ENCODE data around the gene SYNDIG1. TPM values are rescaled to one million over a fixed set of nuclear protein-coding genes. Genes with fewer than 3 reads are reported as not detected.

Gene SYNDIG1
- total and polyA plus RNA-seq, 4 experiments from 2014 or later: not detected

DNA sequence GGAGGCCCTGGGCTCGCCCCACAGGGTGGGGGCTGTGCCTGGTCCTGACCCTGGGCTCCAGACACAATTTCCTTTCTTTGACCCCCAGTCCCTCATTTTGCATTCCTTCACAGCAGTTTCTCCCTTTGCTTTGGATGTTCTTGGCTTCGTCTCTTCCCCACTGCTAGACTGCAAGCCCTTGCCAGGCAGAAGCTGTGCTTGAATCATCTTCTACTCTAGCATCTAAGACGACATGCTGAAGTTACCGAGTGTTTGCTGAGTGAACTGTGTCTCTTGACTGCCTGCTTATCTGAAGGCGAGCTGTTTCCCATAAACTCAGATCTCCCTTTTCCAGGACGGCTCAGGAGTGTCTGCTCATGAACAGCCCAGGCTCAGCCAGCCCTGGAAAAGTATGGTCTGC, 14.3 kb upstream of the SYNDIG1 start:
- Histone ChIP-seq H3K4me3 (ENCODE audit: low read length in 2 of 2) (no peak overlapping the region), H3K4me1 (ENCODE audit: insufficient read depth, low read length) (no peaks in the 10 kb centered on the region), H3K36me3 (ENCODE audit: insufficient read depth, low read length) (no peaks in the 10 kb centered on the region), H3K27ac (ENCODE audit: low read depth, low read length) (no peak overlapping the region), H3K27me3 (ENCODE audit: insufficient read depth, low read length) (no peaks in the 10 kb centered on the region), H3K9me3 (ENCODE audit: control insufficient read depth in 1 of 2, low read length in 2 of 2) (no peaks in the 10 kb centered on the region)
- peaks cover 9 to 10% of the 10 kb centered on the region in 2 donors for H3K27me3 Mint-ChIP-seq
- H3K4me3 Mint-ChIP-seq: no peak overlapping the region
- POLR2A ChIA-PET (ENCODE audit: partially characterized antibody): no interaction called here
- intact Hi-C loops (cut with micrococcal nuclease): no loop called here
- no peak for DNase-seq
- H3K9me3 Mint-ChIP-seq: no peaks in the 10 kb centered on the region
- H3K4me1 Mint-ChIP-seq: no peaks in the 10 kb centered on the region
- CTCF ChIA-PET (ENCODE audit: partially characterized antibody): no interaction called here
- H3K27ac Mint-ChIP-seq: no peak overlapping the region
- H3K36me3 Mint-ChIP-seq: no peaks in the 10 kb centered on the region

GRCh38 chr20:24456398-24456781, 13.0 kb upstream of the SYNDIG1 start:
- ChIA-PET POLR2A (ENCODE audit: partially characterized antibody) (no interaction called here), CTCF (ENCODE audit: partially characterized antibody) (no interaction called here)
- H3K27me3 ChIP-seq (ENCODE audit: insufficient read depth, low read length): no peaks in the 10 kb centered on the region
- H3K9me3 Mint-ChIP-seq: no peaks in the 10 kb centered on the region
- H3K4me1 ChIP-seq (ENCODE audit: insufficient read depth, low read length): no peaks in the 10 kb centered on the region
- peaks cover 9 to 10% of the 10 kb centered on the region in 2 donors for H3K27me3 Mint-ChIP-seq
- no peak overlapping the region for H3K27ac Mint-ChIP-seq
- H3K4me3 Mint-ChIP-seq: no peak overlapping the region
- no peaks in the 10 kb centered on the region for H3K9me3 ChIP-seq (ENCODE audit: control insufficient read depth in 1 of 2, low read length in 2 of 2)
- H3K36me3 ChIP-seq (ENCODE audit: insufficient read depth, low read length): no peaks in the 10 kb centered on the region
- intact Hi-C loops (cut with micrococcal nuclease): no loop called here
- H3K4me1 Mint-ChIP-seq: no peaks in the 10 kb centered on the region
- H3K4me3 ChIP-seq (ENCODE audit: low read length in 2 of 2): no peak overlapping the region
- no peak overlapping the region for H3K27ac ChIP-seq (ENCODE audit: low read depth, low read length)
- no peaks in the 10 kb centered on the region for H3K36me3 Mint-ChIP-seq
- DNase-seq: no peak

DNA sequence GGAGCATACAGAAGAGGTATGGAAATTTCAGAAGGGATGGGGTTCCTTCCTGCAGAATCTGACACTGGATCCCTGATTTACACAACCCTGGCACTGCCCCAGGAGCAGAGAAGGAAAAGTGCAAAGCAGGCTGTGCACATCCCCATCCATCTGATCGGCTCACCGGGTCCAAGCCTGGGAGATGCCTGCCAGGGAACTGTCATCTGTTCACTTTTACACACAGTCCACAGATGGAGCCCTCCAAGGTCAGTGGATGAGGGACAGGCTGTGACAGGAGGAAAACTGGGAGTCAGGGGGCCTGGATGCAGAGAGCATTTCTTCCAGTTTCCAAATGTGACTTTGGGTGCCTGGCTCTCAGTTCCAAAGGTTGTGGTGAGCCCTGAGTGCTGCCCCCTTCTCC, 11.0 kb upstream of the SYNDIG1 start:
- Mint-ChIP-seq H3K36me3 (no peaks in the 10 kb centered on the region), H3K4me3 (no peak overlapping the region), H3K27ac (no peak overlapping the region), H3K9me3 (no peaks in the 10 kb centered on the region), H3K4me1 (no peaks in the 10 kb centered on the region), H3K27me3 (peaks cover 2 to 13% of the 10 kb centered on the region in 2 donors)
- POLR2A ChIA-PET (ENCODE audit: partially characterized antibody): no interaction called here
- CTCF ChIA-PET (ENCODE audit: partially characterized antibody): no interaction called here
- Histone ChIP-seq H3K36me3 (ENCODE audit: insufficient read depth, low read length) (no peaks in the 10 kb centered on the region), H3K9me3 (ENCODE audit: control insufficient read depth in 1 of 2, low read length in 2 of 2) (no peaks in the 10 kb centered on the region), H3K27ac (ENCODE audit: low read depth, low read length) (no peak overlapping the region), H3K4me3 (ENCODE audit: low read length in 2 of 2) (no peak overlapping the region), H3K27me3 (ENCODE audit: insufficient read depth, low read length) (no peaks in the 10 kb centered on the region), H3K4me1 (ENCODE audit: insufficient read depth, low read length) (no peaks in the 10 kb centered on the region)
- DNase-seq: no peak
- intact Hi-C loops (cut with micrococcal nuclease): no loop called here

DNA sequence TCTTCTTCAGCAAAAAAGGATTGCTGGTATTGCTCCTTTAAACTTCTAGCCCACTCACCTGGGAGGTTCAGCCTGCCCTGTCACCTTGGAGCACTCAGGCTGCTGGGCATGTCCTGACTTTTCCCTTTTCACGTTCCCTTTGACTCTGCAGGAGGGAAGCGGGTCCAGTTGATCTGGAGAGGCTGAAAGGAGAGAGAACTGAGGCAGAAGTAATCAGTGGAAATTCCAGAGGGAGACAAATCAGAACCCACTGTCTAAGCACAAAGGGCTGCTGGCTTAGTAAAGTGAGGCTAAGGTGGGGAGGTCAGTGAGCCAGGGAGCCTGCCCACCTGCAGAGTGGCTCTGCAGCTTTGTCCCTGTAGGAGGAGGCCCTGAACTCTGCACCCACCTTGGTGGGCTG, 9.7 kb upstream of the SYNDIG1 start:
- ChIA-PET CTCF (ENCODE audit: partially characterized antibody) (no interaction called here), POLR2A (ENCODE audit: partially characterized antibody) (no interaction called here)
- no peak overlapping the region for H3K4me3 ChIP-seq (ENCODE audit: low read length in 2 of 2)
- Mint-ChIP-seq H3K27ac (no peak overlapping the region), H3K36me3 (no peaks in the 10 kb centered on the region), H3K4me1 (no peaks in the 10 kb centered on the region), H3K9me3 (no peaks in the 10 kb centered on the region), H3K4me3 (no peak overlapping the region), H3K27me3 (peaks cover 5 to 16% of the 10 kb centered on the region in 2 donors)
- DNase-seq: no peak
- H3K9me3 ChIP-seq (ENCODE audit: control insufficient read depth in 1 of 2, low read length in 2 of 2): no peaks in the 10 kb centered on the region
- H3K4me1 ChIP-seq (ENCODE audit: insufficient read depth, low read length): no peaks in the 10 kb centered on the region
- no peak overlapping the region for H3K27ac ChIP-seq (ENCODE audit: low read depth, low read length)
- H3K27me3 ChIP-seq (ENCODE audit: insufficient read depth, low read length): no peaks in the 10 kb centered on the region
- intact Hi-C loops (cut with micrococcal nuclease): no loop called here
- no peaks in the 10 kb centered on the region for H3K36me3 ChIP-seq (ENCODE audit: insufficient read depth, low read length)

DNA sequence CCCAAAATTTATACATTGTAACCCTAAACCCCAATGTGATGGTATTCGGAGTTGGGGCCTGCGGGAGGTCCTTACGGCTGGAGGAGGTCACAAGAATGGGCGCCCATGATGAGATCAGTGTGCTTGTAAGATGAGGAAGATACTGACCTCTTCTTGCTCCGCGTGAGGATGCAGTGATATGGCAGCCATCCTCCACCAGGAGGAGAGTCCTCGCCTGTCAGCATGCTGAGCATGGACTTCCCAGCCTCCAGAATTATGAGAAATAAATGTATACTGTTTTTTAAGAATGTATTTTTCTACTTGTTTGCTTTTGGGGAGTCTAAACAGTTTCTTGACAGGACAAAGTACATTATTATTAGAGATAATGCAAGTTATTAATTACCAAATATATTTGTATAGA, 8.7 kb upstream of the SYNDIG1 start:
- no peaks in the 10 kb centered on the region for H3K27me3 ChIP-seq (ENCODE audit: insufficient read depth, low read length)
- no peaks in the 10 kb centered on the region for H3K36me3 Mint-ChIP-seq
- no peaks in the 10 kb centered on the region for H3K36me3 ChIP-seq (ENCODE audit: insufficient read depth, low read length)
- no peak overlapping the region for H3K4me3 Mint-ChIP-seq
- peaks cover 3 to 15% of the 10 kb centered on the region in 2 donors for H3K27me3 Mint-ChIP-seq
- no peaks in the 10 kb centered on the region for H3K9me3 Mint-ChIP-seq
- POLR2A ChIA-PET (ENCODE audit: partially characterized antibody): no interaction called here
- CTCF ChIA-PET (ENCODE audit: partially characterized antibody): no interaction called here
- H3K4me1 Mint-ChIP-seq: no peaks in the 10 kb centered on the region
- intact Hi-C loops (cut with micrococcal nuclease): no loop called here
- no peak overlapping the region for H3K27ac ChIP-seq (ENCODE audit: low read depth, low read length)
- no peak overlapping the region for H3K27ac Mint-ChIP-seq
- H3K9me3 ChIP-seq (ENCODE audit: control insufficient read depth in 1 of 2, low read length in 2 of 2): no peaks in the 10 kb centered on the region
- no peak for DNase-seq
- H3K4me3 ChIP-seq (ENCODE audit: low read length in 2 of 2): no peak overlapping the region
- no peaks in the 10 kb centered on the region for H3K4me1 ChIP-seq (ENCODE audit: insufficient read depth, low read length)

GRCh38 chr20:24461848-24462247, 7.6 kb upstream of the SYNDIG1 start:
- Histone ChIP-seq H3K27ac (ENCODE audit: low read depth, low read length) (no peak overlapping the region), H3K4me1 (ENCODE audit: insufficient read depth, low read length) (no peaks in the 10 kb centered on the region), H3K27me3 (ENCODE audit: insufficient read depth, low read length) (no peaks in the 10 kb centered on the region), H3K4me3 (ENCODE audit: low read length in 2 of 2) (no peak overlapping the region), H3K9me3 (ENCODE audit: control insufficient read depth in 1 of 2, low read length in 2 of 2) (no peaks in the 10 kb centered on the region), H3K36me3 (ENCODE audit: insufficient read depth, low read length) (no peaks in the 10 kb centered on the region)
- H3K27me3 Mint-ChIP-seq: peaks cover 6 to 16% of the 10 kb centered on the region in 2 donors
- no peaks in the 10 kb centered on the region for H3K4me1 Mint-ChIP-seq
- ChIA-PET CTCF (ENCODE audit: partially characterized antibody) (no interaction called here), POLR2A (ENCODE audit: partially characterized antibody) (no interaction called here)
- H3K36me3 Mint-ChIP-seq: no peaks in the 10 kb centered on the region
- intact Hi-C loops (cut with micrococcal nuclease): no loop called here
- no peak overlapping the region for H3K4me3 Mint-ChIP-seq
- DNase-seq: no peak
- no peak overlapping the region for H3K27ac Mint-ChIP-seq
- peaks cover 0 to 1% (median 0%) of the 10 kb centered on the region in 8 donors for H3K9me3 Mint-ChIP-seq

- H3K27ac Mint-ChIP-seq: no peak overlapping the region
- DNase-seq: no peak
- H3K27me3 ChIP-seq (ENCODE audit: insufficient read depth, low read length): no peaks in the 10 kb centered on the region
- ChIA-PET CTCF (ENCODE audit: partially characterized antibody) (no interaction called here), POLR2A (ENCODE audit: partially characterized antibody) (no interaction called here)
- peaks cover 10 to 20% of the 10 kb centered on the region in 2 donors for H3K27me3 Mint-ChIP-seq
- H3K4me1 Mint-ChIP-seq: no peaks in the 10 kb centered on the region
- no peaks in the 10 kb centered on the region for H3K36me3 Mint-ChIP-seq
- H3K4me3 Mint-ChIP-seq: no peak overlapping the region
- intact Hi-C loops (cut with micrococcal nuclease): no loop called here
- no peak overlapping the region for H3K27ac ChIP-seq (ENCODE audit: low read depth, low read length)
- no peaks in the 10 kb centered on the region for H3K36me3 ChIP-seq (ENCODE audit: insufficient read depth, low read length)
- no peak overlapping the region for H3K4me3 ChIP-seq (ENCODE audit: low read length in 2 of 2)
- H3K9me3 ChIP-seq (ENCODE audit: control insufficient read depth in 1 of 2, low read length in 2 of 2): no peaks in the 10 kb centered on the region
- H3K4me1 ChIP-seq (ENCODE audit: insufficient read depth, low read length): no peaks in the 10 kb centered on the region
- H3K9me3 Mint-ChIP-seq: peaks cover 0 to 1% (median 0%) of the 10 kb centered on the region in 8 donors
These were observed 6.9 kb upstream of the SYNDIG1 start for GRCh38 chr20:24462460-24463010.

DNA sequence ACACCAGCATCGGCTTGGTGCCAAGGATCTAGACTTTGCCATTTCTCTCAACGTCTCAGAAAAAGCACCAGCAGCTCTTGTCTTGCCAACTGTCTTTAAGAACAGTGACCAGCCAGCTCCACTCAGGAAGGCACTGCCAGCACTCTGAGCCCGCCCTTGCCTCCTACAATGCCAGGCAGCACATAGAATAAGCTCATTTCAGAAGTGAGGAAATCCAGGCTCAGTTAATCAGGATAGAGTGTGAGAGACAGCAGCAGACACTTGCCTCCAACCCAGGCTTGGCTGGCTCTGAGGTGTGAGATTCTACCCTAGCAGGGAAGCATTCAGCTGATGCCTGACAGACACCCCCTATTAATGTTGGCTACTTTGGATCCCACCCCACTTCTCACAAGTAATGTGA, 4.3 kb upstream of the SYNDIG1 start:
- Mint-ChIP-seq H3K4me1 (no peaks in the 10 kb centered on the region), H3K4me3 (no peak overlapping the region), H3K9me3 (peaks cover 0 to 1% (median 0%) of the 10 kb centered on the region in 8 donors), H3K27me3 (peaks cover 21 to 24% of the 10 kb centered on the region in 2 donors), H3K36me3 (no peaks in the 10 kb centered on the region), H3K27ac (no peak overlapping the region)
- Histone ChIP-seq H3K4me1 (ENCODE audit: insufficient read depth, low read length) (no peaks in the 10 kb centered on the region), H3K36me3 (ENCODE audit: insufficient read depth, low read length) (no peaks in the 10 kb centered on the region), H3K4me3 (ENCODE audit: low read length in 2 of 2) (no peak overlapping the region), H3K9me3 (ENCODE audit: control insufficient read depth in 1 of 2, low read length in 2 of 2) (no peaks in the 10 kb centered on the region), H3K27ac (ENCODE audit: low read depth, low read length) (no peak overlapping the region), H3K27me3 (ENCODE audit: insufficient read depth, low read length) (no peaks in the 10 kb centered on the region)
- intact Hi-C loops (cut with micrococcal nuclease): no loop called here
- ChIA-PET CTCF (ENCODE audit: partially characterized antibody) (no interaction called here), POLR2A (ENCODE audit: partially characterized antibody) (no interaction called here)
- DNase-seq: no peak

Measured in CD4-positive, alpha-beta memory T cell (primary cell).